Stimulated activated CD8-positive, alpha-beta memory T cell treated with anti-CD3 and anti-CD28 coated beads, Interleukin-15, amount 100 ng/mL, for 4 hours (primary cell): ENCODE measurements around the gene CD7.
A peak's percentile ranks its signal among the peaks of the same experiment; 100 is the strongest.

Experiments
- DNase-seq, 2 donors: peaks; one replicate each; pipeline ENCODE4 v3.0.0-alpha.2; 2020; ENCODE audit warnings: low read depth in 2 of 2

Gene CD7

GRCh38 chr17:82328141-82328993 lies 11.0 kb upstream of the CD7 start:
- no peak for DNase-seq

GRCh38 chr17:82327757-82328140 lies 10.3 kb upstream of the CD7 start:
- DNase-seq, result no peak

GRCh38 chr17:82327289-82327688 lies 9.9 kb upstream of the CD7 start:
- no peak for DNase-seq

GRCh38 chr17:82325286-82326180 lies 8.1 kb upstream of the CD7 start:
- no peak for DNase-seq

- DNase-seq, result no peak
Observed at GRCh38 chr17:82324566-82325285, 7.3 kb upstream of the CD7 start.

GRCh38 chr17:82323514-82324234 lies 6.3 kb upstream of the CD7 start:
- no peak for DNase-seq

- no peak for DNase-seq
Observed at GRCh38 chr17:82322526-82323453, 5.4 kb upstream of the CD7 start.

GRCh38 chr17:82321947-82322466 lies 4.6 kb upstream of the CD7 start:
- no peak for DNase-seq

- peak; percentile 66 to 80 for DNase-seq
Observed at GRCh38 chr17:82320956-82321927, 3.8 kb upstream of the CD7 start.

GRCh38 chr17:82320140-82320840 lies 2.9 kb upstream of the CD7 start:
- DNase-seq, result no peak

- DNase-seq, result no peak
Observed at GRCh38 chr17:82319619-82320062, 2.2 kb upstream of the CD7 start.

GRCh38 chr17:82318772-82319606 lies 1.6 kb upstream of the CD7 start:
- DNase-seq, result no peak

- no peak for DNase-seq
Observed at GRCh38 chr17:82318169-82318498, 726 bp upstream of the CD7 start.

GRCh38 chr17:82316651-82317393 lies 586 bp downstream of the CD7 start:
- DNase-seq, result no peak

- no peak for DNase-seq
Observed at GRCh38 chr17:82315703-82316358, 1.6 kb downstream of the CD7 start.
